IMR-90 (cell line): ENCODE results near the gene ECSCR. TPM values are rescaled to one million over a fixed set of nuclear protein-coding genes. Genes with fewer than 3 reads are reported as not detected.

Experiments used
- ATAC-seq: fragments of 200-7000 bp; cut with Tn5 transposase; 2 replicates; pipeline ENCODE4 v1.9.1; 2020; ENCODE audit warnings: low read depth, mild to moderate bottlenecking, moderate library complexity
- BruUV-seq: library from RNA; stranded (reverse); fragments of 400-500 nt; replicated peaks from 2 replicates; lab custom pipeline; 2021; lab: Mats Ljungman, UMichigan
- CTCF ChIA-PET: fragments of 300-600 bp; formaldehyde crosslinking; extraction: SDS; loops from one replicate; lab custom pipeline; 2021; ENCODE audit warnings: antibody characterized with exemption; lab: Yijun Ruan, JAX
- POLR2A ChIA-PET: fragments of 300-600 bp; sonication (Branson Sonifier 250); formaldehyde crosslinking; loops from one replicate; lab custom pipeline; 2022; ENCODE audit warnings: antibody characterized with exemption; ENCODE audit not compliant: unreplicated experiment; lab: Charles Lee
- DNase-seq: peaks from one replicate; pipeline ENCODE4 v3.0.0; 2013
- H2AFZ ChIP-seq: replicated peaks from 2 replicates; pipeline ENCODE3; 2013; ENCODE audit warnings: low read length, mild to moderate bottlenecking; ENCODE audit not compliant: poor library complexity
- H2AK5ac ChIP-seq: 2 replicates; pipeline ENCODE4 v1.6.1; 2013; ENCODE audit warnings: low read depth, low read length, inconsistent platforms
- H2AK9ac ChIP-seq: replicated peaks from 2 replicates; pipeline ENCODE3; 2013; ENCODE audit warnings: mild to moderate bottlenecking, low read depth, low read length, moderate library complexity; ENCODE audit not compliant: poor library complexity
- H2BK120ac ChIP-seq: 2 replicates; pipeline ENCODE4 v1.6.1; 2013; ENCODE audit warnings: low read depth, low read length, inconsistent platforms
- H2BK15ac ChIP-seq: 3 replicates; pipeline ENCODE4 v1.6.1; 2013; ENCODE audit warnings: low read depth, low read length, inconsistent platforms
- H2BK20ac ChIP-seq: 2 replicates; pipeline ENCODE4 v1.6.1; 2013; ENCODE audit warnings: low read depth, mild to moderate bottlenecking, inconsistent platforms, low read length, moderate library complexity
- H2BK5ac ChIP-seq: 2 replicates; pipeline ENCODE4 v1.6.1; 2013; ENCODE audit warnings: mild to moderate bottlenecking, low read depth, low read length, inconsistent platforms; ENCODE audit not compliant: poor library complexity, severe bottlenecking
- H3K14ac ChIP-seq: replicated peaks from 2 replicates; pipeline ENCODE4 v1.6.1; 2013; ENCODE audit warnings: low read depth, low read length, inconsistent platforms
- H3K18ac ChIP-seq: 2 replicates; pipeline ENCODE4 v1.6.1; 2013; ENCODE audit warnings: low read depth, low read length, control low read depth
- H3K23ac ChIP-seq: 2 replicates; pipeline ENCODE4 v1.6.1; 2013; ENCODE audit warnings: low read depth, low read length, inconsistent platforms
- H3K27ac ChIP-seq: 2 replicates; pipeline ENCODE4 v1.5.1; 2013; ENCODE audit warnings: mild to moderate bottlenecking, control low read depth, low read length; ENCODE audit not compliant: insufficient read depth
- H3K27me3 ChIP-seq: 2 replicates; pipeline ENCODE4 v1.6.1; 2013; ENCODE audit warnings: low read length; ENCODE audit not compliant: control insufficient read depth, insufficient read depth
- H3K36me3 ChIP-seq: 2 replicates; pipeline ENCODE4 v1.6.1; 2013; ENCODE audit warnings: low read length, mixed read lengths; ENCODE audit not compliant: control insufficient read depth, insufficient read depth
- H3K4ac ChIP-seq: 2 replicates; pipeline ENCODE4 v1.6.1; 2013; ENCODE audit warnings: low read depth, low read length, inconsistent platforms
- H3K4me1 ChIP-seq: 2 replicates; pipeline ENCODE4 v1.6.1; 2013; ENCODE audit warnings: low read length, mixed read lengths; ENCODE audit not compliant: control insufficient read depth, insufficient read depth
- H3K4me2 ChIP-seq: 2 replicates; pipeline ENCODE4 v1.6.1; 2013; ENCODE audit warnings: low read depth, mild to moderate bottlenecking, control low read depth, low read length, moderate library complexity
- H3K4me3 ChIP-seq: 2 replicates; pipeline ENCODE4 v1.5.1; 2013; ENCODE audit warnings: low read depth, mild to moderate bottlenecking, control low read depth, low read length, moderate library complexity; ENCODE audit not compliant: insufficient read depth
- H3K56ac ChIP-seq: 2 replicates; pipeline ENCODE4 v1.6.1; 2013; ENCODE audit warnings: low read length, inconsistent platforms; ENCODE audit not compliant: insufficient read depth; ENCODE audit errors: extremely low read depth
- H3K79me1 ChIP-seq, 2 experiments: 2 replicates each; pipeline ENCODE4 v1.6.1; 2013; ENCODE audit warnings: low read length in 2 of 2, inconsistent platforms in 1 of 2, low read depth in 1 of 2
- H3K9ac ChIP-seq: 2 replicates; pipeline ENCODE4 v1.6.1; 2013; ENCODE audit warnings: low read depth, low read length, control low read depth
- H3K9me1 ChIP-seq: 2 replicates; pipeline ENCODE4 v1.6.1; 2013; ENCODE audit warnings: low read length, inconsistent platforms; ENCODE audit not compliant: insufficient read depth
- H3K9me3 ChIP-seq: 2 replicates; pipeline ENCODE4 v1.6.1; 2013; ENCODE audit warnings: low read length; ENCODE audit not compliant: control insufficient read depth, insufficient read depth
- H4K20me1 ChIP-seq: 2 replicates; pipeline ENCODE4 v1.6.1; 2013; ENCODE audit warnings: low read length, inconsistent platforms; ENCODE audit not compliant: insufficient read depth
- H4K5ac ChIP-seq: 2 replicates; pipeline ENCODE4 v1.6.1; 2013; ENCODE audit warnings: mild to moderate bottlenecking, low read depth, low read length, control low read depth
- H4K8ac ChIP-seq, 2 experiments: 2 replicates each; pipeline ENCODE4 v1.6.1; 2013; ENCODE audit warnings: low read depth in 2 of 2, low read length in 2 of 2, control low read depth in 1 of 2, inconsistent platforms in 1 of 2
- H4K91ac ChIP-seq: 2 replicates; pipeline ENCODE4 v1.6.1; 2013; ENCODE audit warnings: low read depth, low read length, inconsistent platforms; ENCODE audit not compliant: insufficient read depth
- CTCF ChIP-seq: conservative IDR thresholded peaks from 2 replicates; pipeline ENCODE4 v1.5.1; 2012; ENCODE audit warnings: mild to moderate bottlenecking, low read depth, low read length, improper control_type of control experiment
- FOS ChIP-seq: fragments of 150-350 bp; IDR thresholded peaks from 2 replicates; pipeline ENCODE4 v1.6.1; 2016; ENCODE audit warnings: low read depth, low read length
- MXI1 ChIP-seq: IDR thresholded peaks from 2 replicates; pipeline ENCODE4 v1.6.1; 2012; ENCODE audit warnings: low read depth, mild to moderate bottlenecking, low read length, moderate library complexity, borderline replicate concordance
- POLR2A ChIP-seq: IDR thresholded peaks from 2 replicates; pipeline ENCODE4 v1.6.1; 2012; ENCODE audit warnings: mild to moderate bottlenecking, low read depth, low read length
- RAD21 ChIP-seq: IDR thresholded peaks from 2 replicates; pipeline ENCODE4 v1.6.1; 2012; ENCODE audit warnings: low read length, improper control_type of control experiment
- RCOR1 ChIP-seq: IDR thresholded peaks from 2 replicates; pipeline ENCODE4 v1.6.1; 2012; ENCODE audit warnings: mild to moderate bottlenecking, low read length, improper control_type of control experiment; ENCODE audit not compliant: insufficient replicate concordance
- USF2 ChIP-seq: fragments of 150-350 bp; IDR thresholded peaks from 2 replicates; pipeline ENCODE4 v1.6.1; 2017; ENCODE audit warnings: mild to moderate bottlenecking, antibody characterized with exemption, low read length, low read depth
- WGBS, 2 experiments: methylation state at CpG; one replicate each; pipeline versions ENCODE4 v1.1.5 to v1.1.7; 2013; ENCODE audit warnings: missing lambda C conversion rate in 2 of 2; ENCODE audit not compliant: insufficient read length in 1 of 2; ENCODE audit errors: extremely low coverage in 2 of 2; 5-methylcytosine and 5-hydroxymethylcytosine counted together
- dilution Hi-C: fragments of 300-500 bp; cut with HindIII; formaldehyde crosslinking; loops from one replicate; pipeline ENCODE4 v1.14.3; 2018; ENCODE audit warnings: low sequenced_read_pairs; ENCODE audit not compliant: unreplicated experiment
- in situ Hi-C: fragments of 300-500 bp; cut with MboI; formaldehyde crosslinking; loops from 3 replicates; pipeline ENCODE4 v1.14.3; 2019; ENCODE audit warnings: low sequenced_read_pairs, inconsistent platforms, mixed read lengths
- intact Hi-C: fragments of 100-400 bp; cut with micrococcal nuclease; formaldehyde crosslinking; loops from 2 replicates; pipeline ENCODE4 v1.10.0; 2022
- polyA plus RNA-seq, 3 experiments: library from polyadenylated mRNA; depleted of rRNA; stranded (reverse); fragments of >200 nt; gene quantifications; 2 replicates each; pipeline ENCODE4 v1.2.3, GENCODE V29; 2012; ENCODE audit warnings: low replicate concordance in 1 of 3
- total RNA-seq: library from RNA; depleted of rRNA; stranded (reverse); fragments of >200 nt; gene quantifications from 2 replicates; pipeline ENCODE4 v1.2.3, GENCODE V29; 2012

Gene ECSCR
- total and polyA plus RNA-seq, 2 of the 4 experiments (the other 2 are of a cell fraction): 3.6 to 3.9 TPM

GRCh38 chr5:139414581-139415130 lies 47.9 kb downstream of the ECSCR start:
- dilution Hi-C loops (loop anchor here (25.0 kb wide), 1 partner anchor 98 kb away; no protein-coding TSS in a partner anchor), in situ Hi-C loops (no loop called here), intact Hi-C loops (no loop called here)
- WGBS, 2 experiments: 83% methylated on average over 1 of the region's 9 CpGs; no CpG with 5 or more reads in 1 of the 2 experiments
- Histone ChIP-seq H2AK9ac (no peak overlapping the region), H4K8ac (no peak overlapping the region), H2BK20ac (no peak overlapping the region), H3K56ac (no peak overlapping the region), H3K14ac (no peak overlapping the region), H3K4me2 (no peak overlapping the region), H2BK5ac (no peak overlapping the region), H3K4me3 (no peak overlapping the region), H2BK120ac (no peak overlapping the region), H4K20me1 (no peaks in the 10 kb centered on the region), H4K5ac (no peak overlapping the region), H3K23ac (no peak overlapping the region), H3K4me1 (peaks cover 9% of the 10 kb centered on the region; the same call in 1 of the 2 replicates), H4K91ac (no peak overlapping the region), H2BK15ac (no peak overlapping the region), H3K27me3 (no peaks in the 10 kb centered on the region), H3K9me3 (no peaks in the 10 kb centered on the region), H3K79me1 (no peaks in the 10 kb centered on the region), H3K18ac (no peak overlapping the region), H3K9me1 (no peaks in the 10 kb centered on the region), H3K4ac (no peak overlapping the region), H3K27ac (no peak overlapping the region), H2AFZ (no peak overlapping the region), H3K9ac (no peak overlapping the region), H2AK5ac (no peak overlapping the region), H3K36me3 (peaks cover 19% of the 10 kb centered on the region)
- ChIA-PET CTCF (no interaction called here), POLR2A (no interaction called here)
- TF ChIP-seq CTCF: no peak
- no peak for TF ChIP-seq USF2
- no peak for TF ChIP-seq RAD21
- no peak for TF ChIP-seq RCOR1
- TF ChIP-seq FOS: no peak
- TF ChIP-seq POLR2A: no peak
- no peak for TF ChIP-seq MXI1
- no TSS peak for BruUV-seq
- DNase-seq: no peak
- ATAC-seq: no peak
